Breast epithelium (tissue), 4 donors: Measurements from ENCODE around the gene GREB1L. TPM values are rescaled to one million over a fixed set of nuclear protein-coding genes. Genes with fewer than 3 reads are reported as not detected.

Source experiments
- DNase-seq, 2 donors: peaks; one replicate each; pipeline ENCODE4 v3.0.0-alpha.2; 2019; ENCODE audit warnings: low spot score in 2 of 2
- H3K27ac ChIP-seq, 2 donors: fragments of 200-600 bp; sonication (generic) in 1 of 2; one replicate each; pipeline ENCODE4 v1.5.1; 2016 to 2019; ENCODE audit warnings: mild to moderate bottlenecking in 1 of 2
- H3K27me3 ChIP-seq, 2 donors: fragments of 200-600 bp; sonication (generic) in 1 of 2; one replicate each; pipeline versions ENCODE4 v1.5.1 to v1.6.0; 2017 to 2019; ENCODE audit warnings: control low read depth in 1 of 2, mild to moderate bottlenecking in 1 of 2
- H3K36me3 ChIP-seq: fragments of 200-600 bp; one replicate; pipeline ENCODE4 v1.5.1; 2019
- H3K4me1 ChIP-seq, 2 donors: fragments of 200-600 bp; sonication (generic); one replicate each; pipeline ENCODE4 v1.5.1; 2016 to 2019; ENCODE audit warnings: control low read depth in 1 of 2
- H3K4me3 ChIP-seq, 3 donors: fragments of 200-600 bp; sonication (generic); 1 replicate in 2 of 3; 2 replicates in 1 of 3; pipeline ENCODE4 v1.5.1; 2016 to 2019; ENCODE audit warnings: mild to moderate bottlenecking in 3 of 3, moderate library complexity in 2 of 3
- H3K9me3 ChIP-seq, 2 donors: fragments of 200-600 bp; sonication (generic) in 1 of 2; one replicate each; pipeline ENCODE4 v1.5.1; 2016 to 2019; ENCODE audit warnings: control low read depth in 1 of 2
- POLR2A ChIP-seq: fragments of 450-650 bp; IDR thresholded peaks from one replicate; pipeline ENCODE4 v1.6.1; 2016; ENCODE audit warnings: antibody characterized with exemption, mild to moderate bottlenecking, moderate library complexity
- POLR2AphosphoS5 ChIP-seq, 3 donors: sonication (generic); formaldehyde crosslinking; IDR thresholded peaks; one replicate each; pipeline ENCODE4 v1.6.1; 2017; ENCODE audit warnings: antibody characterized with exemption in 3 of 3
- intact Hi-C: fragments of 100-400 bp; cut with DNase I; formaldehyde crosslinking; loops from one replicate; pipeline ENCODE4 v1.15.1; 2023; ENCODE audit warnings: low total_unique reads
- total RNA-seq, 3 donors: library from RNA; depleted of rRNA; stranded (reverse); fragments of >200 nt; gene quantifications; one replicate each; pipeline ENCODE4 v1.1.0, GENCODE V29; 2016
- TF ChIP-seq, protein P1 (sequence below), 3 donors: fragments of 450-650 bp; IDR thresholded peaks; one replicate each; pipeline ENCODE4 v1.5.1; 2016 to 2017; ENCODE audit warnings: antibody characterized with exemption in 3 of 3, mild to moderate bottlenecking in 3 of 3, moderate library complexity in 3 of 3

The GREB1L gene
- total RNA-seq, 3 donors from 2014 or later = 6.6 to 75.7 (median 8.9) TPM

- Histone ChIP-seq H3K9me3 (no peaks in the 10 kb centered on the region), H3K36me3 (no peaks in the 10 kb centered on the region), H3K4me1 (no peaks in the 10 kb centered on the region), H3K27me3 (no peaks in the 10 kb centered on the region), H3K27ac (no peak overlapping the region), H3K4me3 (no peak overlapping the region)
- DNase-seq = no peak
- TF ChIP-seq, protein P1, sequence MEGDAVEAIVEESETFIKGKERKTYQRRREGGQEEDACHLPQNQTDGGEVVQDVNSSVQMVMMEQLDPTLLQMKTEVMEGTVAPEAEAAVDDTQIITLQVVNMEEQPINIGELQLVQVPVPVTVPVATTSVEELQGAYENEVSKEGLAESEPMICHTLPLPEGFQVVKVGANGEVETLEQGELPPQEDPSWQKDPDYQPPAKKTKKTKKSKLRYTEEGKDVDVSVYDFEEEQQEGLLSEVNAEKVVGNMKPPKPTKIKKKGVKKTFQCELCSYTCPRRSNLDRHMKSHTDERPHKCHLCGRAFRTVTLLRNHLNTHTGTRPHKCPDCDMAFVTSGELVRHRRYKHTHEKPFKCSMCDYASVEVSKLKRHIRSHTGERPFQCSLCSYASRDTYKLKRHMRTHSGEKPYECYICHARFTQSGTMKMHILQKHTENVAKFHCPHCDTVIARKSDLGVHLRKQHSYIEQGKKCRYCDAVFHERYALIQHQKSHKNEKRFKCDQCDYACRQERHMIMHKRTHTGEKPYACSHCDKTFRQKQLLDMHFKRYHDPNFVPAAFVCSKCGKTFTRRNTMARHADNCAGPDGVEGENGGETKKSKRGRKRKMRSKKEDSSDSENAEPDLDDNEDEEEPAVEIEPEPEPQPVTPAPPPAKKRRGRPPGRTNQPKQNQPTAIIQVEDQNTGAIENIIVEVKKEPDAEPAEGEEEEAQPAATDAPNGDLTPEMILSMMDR (IDR thresholded peaks at IDR 0.05) = no peak
- no peak for TF ChIP-seq POLR2A
- no peak for TF ChIP-seq POLR2AphosphoS5 (IDR thresholded peaks at IDR 0.05)
- intact Hi-C loops = no loop called here
These were observed 280.5 kb downstream of the GREB1L start for GRCh38 chr18:21522530-21522929.

GRCh38 chr18:21525916-21526315 is 283.9 kb downstream of the GREB1L start:
- intact Hi-C loops = no loop called here
- no peaks in the 10 kb centered on the region for H3K36me3 ChIP-seq
- H3K27ac ChIP-seq = no peak overlapping the region
- no peaks in the 10 kb centered on the region for H3K4me1 ChIP-seq
- no peaks in the 10 kb centered on the region for H3K27me3 ChIP-seq
- no peaks in the 10 kb centered on the region for H3K9me3 ChIP-seq
- TF ChIP-seq, protein P1 (IDR thresholded peaks at IDR 0.05) = no peak
- TF ChIP-seq POLR2A (no peak), POLR2AphosphoS5 (IDR thresholded peaks at IDR 0.05) (no peak)
- no peak for DNase-seq
- H3K4me3 ChIP-seq = no peak overlapping the region

DNA sequence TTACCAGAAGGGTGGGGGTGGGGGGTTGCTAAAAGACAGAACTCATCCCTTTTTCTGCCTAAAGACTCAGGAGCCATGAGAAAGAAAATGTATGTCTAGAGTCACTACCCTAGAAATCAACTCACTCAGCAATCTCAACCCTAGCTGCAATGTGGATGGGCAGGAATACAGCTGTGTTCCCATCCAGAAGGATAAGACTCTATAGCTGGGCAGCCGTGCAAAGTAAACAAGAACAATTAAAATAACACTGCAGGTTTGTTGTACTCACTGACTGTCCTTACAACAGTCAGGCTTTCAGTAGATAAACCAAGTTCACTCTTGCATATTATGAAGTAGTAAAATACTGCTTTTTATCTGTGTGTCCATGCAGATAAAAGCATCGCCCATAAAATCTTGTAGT is 284.4 kb downstream of the GREB1L start:
- H3K9me3 ChIP-seq = no peaks in the 10 kb centered on the region
- no peaks in the 10 kb centered on the region for H3K36me3 ChIP-seq
- no peaks in the 10 kb centered on the region for H3K4me1 ChIP-seq
- intact Hi-C loops = no loop called here
- H3K27ac ChIP-seq = no peak overlapping the region
- TF ChIP-seq POLR2AphosphoS5 (IDR thresholded peaks at IDR 0.05) (no peak), POLR2A (no peak)
- TF ChIP-seq, protein P1 (IDR thresholded peaks at IDR 0.05) = no peak
- no peaks in the 10 kb centered on the region for H3K27me3 ChIP-seq
- no peak overlapping the region for H3K4me3 ChIP-seq
- no peak for DNase-seq

GRCh38 chr18:21534327-21534726 is 292.3 kb downstream of the GREB1L start:
- Histone ChIP-seq H3K4me3 (no peak overlapping the region), H3K9me3 (no peaks in the 10 kb centered on the region), H3K27ac (no peak overlapping the region), H3K27me3 (no peaks in the 10 kb centered on the region), H3K36me3 (no peaks in the 10 kb centered on the region), H3K4me1 (no peaks in the 10 kb centered on the region)
- no peak for DNase-seq
- TF ChIP-seq POLR2A = no peak
- TF ChIP-seq, protein P1 (IDR thresholded peaks at IDR 0.05) = no peak
- no peak for TF ChIP-seq POLR2AphosphoS5 (IDR thresholded peaks at IDR 0.05)
- intact Hi-C loops = no loop called here

- no peak for DNase-seq
- intact Hi-C loops = no loop called here
- Histone ChIP-seq H3K4me1 (no peaks in the 10 kb centered on the region), H3K4me3 (no peak overlapping the region), H3K27ac (no peak overlapping the region), H3K27me3 (no peaks in the 10 kb centered on the region), H3K36me3 (no peaks in the 10 kb centered on the region), H3K9me3 (no peaks in the 10 kb centered on the region)
- TF ChIP-seq POLR2AphosphoS5 (IDR thresholded peaks at IDR 0.05) (no peak), POLR2A (no peak)
- TF ChIP-seq, protein P1 (IDR thresholded peaks at IDR 0.05) = no peak
These were observed 296.2 kb downstream of the GREB1L start for GRCh38 chr18:21538230-21538629.
